NCI-H2029 (cell line): ENCODE data around the gene DENND1B.
"Not testable (repeated sequence)": the region's sequence is repeated elsewhere in the genome, so short reads cannot be mapped to it uniquely, and the experiment has no call there.

Experiments
- DNase-seq: peaks from one replicate; lab custom pipeline; 2025; lab: John Stamatoyannopoulos, UW

Gene DENND1B

GRCh38 chr1:197743578-197743977 lies 31.7 kb downstream of the DENND1B start:
- DNase-seq = no peak

- no peak for DNase-seq
Observed at GRCh38 chr1:197740992-197741391, 34.3 kb downstream of the DENND1B start.

GRCh38 chr1:197738927-197739326 lies 36.4 kb downstream of the DENND1B start:
- DNase-seq = no peak

GRCh38 chr1:197737916-197738315 lies 37.4 kb downstream of the DENND1B start:
- DNase-seq = peak; percentile 13

- DNase-seq = no peak
Observed at GRCh38 chr1:197736685-197737084, 38.6 kb downstream of the DENND1B start.

GRCh38 chr1:197735461-197735860 lies 39.8 kb downstream of the DENND1B start:
- DNase-seq = no peak

- no peak for DNase-seq
Observed at GRCh38 chr1:197733324-197733723, 42.0 kb downstream of the DENND1B start.

GRCh38 chr1:197732187-197732586 lies 43.1 kb downstream of the DENND1B start:
- no peak for DNase-seq

- DNase-seq = no peak
Observed at GRCh38 chr1:197731449-197731848, 43.8 kb downstream of the DENND1B start.

GRCh38 chr1:197725976-197726375 lies 49.3 kb downstream of the DENND1B start:
- DNase-seq = no peak

- no peak for DNase-seq
Observed at GRCh38 chr1:197725044-197725443, 50.2 kb downstream of the DENND1B start.

GRCh38 chr1:197715806-197716205 lies 59.5 kb downstream of the DENND1B start:
- DNase-seq = no peak

- no peak for DNase-seq
Observed at GRCh38 chr1:197706601-197707000, 68.7 kb downstream of the DENND1B start.

GRCh38 chr1:197705941-197706340 lies 69.3 kb downstream of the DENND1B start:
- DNase-seq = no peak

GRCh38 chr1:197700688-197701087 lies 74.6 kb downstream of the DENND1B start:
- DNase-seq = not testable (repeated sequence)

GRCh38 chr1:197696372-197696771 lies 78.9 kb downstream of the DENND1B start:
- DNase-seq = no peak

- no peak for DNase-seq
Observed at GRCh38 chr1:197695961-197696360, 79.3 kb downstream of the DENND1B start.

- DNase-seq = no peak
Observed at GRCh38 chr1:197692965-197693364, 82.3 kb downstream of the DENND1B start.

GRCh38 chr1:197691816-197692215 lies 83.5 kb downstream of the DENND1B start:
- DNase-seq = no peak

GRCh38 chr1:197690074-197690473 lies 85.2 kb downstream of the DENND1B start:
- DNase-seq = no peak

- no peak for DNase-seq
Observed at GRCh38 chr1:197688233-197688632, 87.0 kb downstream of the DENND1B start.

- DNase-seq = no peak
Observed at GRCh38 chr1:197686702-197687355, 88.5 kb downstream of the DENND1B start.

- no peak for DNase-seq
Observed at GRCh38 chr1:197686231-197686630, 89.0 kb downstream of the DENND1B start.

GRCh38 chr1:197685785-197686184 lies 89.5 kb downstream of the DENND1B start:
- DNase-seq = no peak
